ENCODE measurements around the gene C1orf35. TPM values are rescaled to one million over a fixed set of nuclear protein-coding genes. Genes with fewer than 3 reads are reported as not detected.

Gene C1orf35
- total RNA-seq, 1 experiment from 2014 or later = 10.7 TPM

- no peak for DNase-seq (ENCODE audit: low spot score)
These were observed 38.8 kb downstream of the C1orf35 start for GRCh38 chr1:228064296-228064695.

GRCh38 chr1:228063251-228064191 is 39.6 kb downstream of the C1orf35 start:
- DNase-seq (ENCODE audit: low spot score) = no peak

GRCh38 chr1:228062812-228063211 is 40.3 kb downstream of the C1orf35 start:
- DNase-seq (ENCODE audit: low spot score) = no peak

- no peak for DNase-seq (ENCODE audit: low spot score)
These were observed 40.9 kb downstream of the C1orf35 start for GRCh38 chr1:228062085-228062791.

- no peak for DNase-seq (ENCODE audit: low spot score)
These were observed 41.6 kb downstream of the C1orf35 start for GRCh38 chr1:228061411-228062084.

- DNase-seq (ENCODE audit: low spot score) = no peak
These were observed 42.5 kb downstream of the C1orf35 start for GRCh38 chr1:228060458-228061190.

GRCh38 chr1:228059634-228060457 is 43.3 kb downstream of the C1orf35 start:
- DNase-seq (ENCODE audit: low spot score) = no peak

GRCh38 chr1:228058949-228059633 is 44.0 kb downstream of the C1orf35 start:
- no peak for DNase-seq (ENCODE audit: low spot score)

GRCh38 chr1:228058172-228058948 is 44.8 kb downstream of the C1orf35 start:
- no peak for DNase-seq (ENCODE audit: low spot score)

Other genes with a start within 250 kb of the C1orf35 start
- gene WNT9A, start 155.4 kb downstream of the C1orf35 start, total RNA-seq (2014; rRNA removed; shearing (Covaris generic)) = 0.37 and 0.47 TPM in 2 replicates
- not detected in 2 replicates for gene WNT3A, start 96.3 kb downstream of the C1orf35 start, total RNA-seq (2014; rRNA removed; shearing (Covaris generic))
- gene ARF1, start 20.6 kb downstream of the C1orf35 start, total RNA-seq (2014; rRNA removed; shearing (Covaris generic)) = 102 and 167 TPM in 2 replicates
- gene MRPL55, start 6.0 kb upstream of the C1orf35 start, total RNA-seq (2014; rRNA removed; shearing (Covaris generic)) = 85.3 and 97.7 TPM in 2 replicates
- 185 and 196 TPM in 2 replicates for gene GUK1, start 37.0 kb upstream of the C1orf35 start, total RNA-seq (2014; rRNA removed; shearing (Covaris generic))
- gene GJC2, start 46.6 kb upstream of the C1orf35 start, total RNA-seq (2014; rRNA removed; shearing (Covaris generic)) = 0.06 TPM in 1 of 2 replicates, not detected in the other
- gene IBA57, start 62.5 kb upstream of the C1orf35 start, total RNA-seq (2014; rRNA removed; shearing (Covaris generic)) = 0.74 and 1.8 TPM in 2 replicates
- 1.1 and 2.4 TPM in 2 replicates for gene OBSCN, start 104.7 kb upstream of the C1orf35 start, total RNA-seq (2014; rRNA removed; shearing (Covaris generic))